HG03432 (cell line): ENCODE measurements around the gene LAMA3.
"Not testable (repeated sequence)": the region's sequence is repeated elsewhere in the genome, so short reads cannot be mapped to it uniquely, and the experiment has no call there.

Source experiments
- ATAC-seq: cut with Tn5 transposase; IDR thresholded peaks from one replicate; pipeline ENCODE4 v1.9.1; 2021; ENCODE audit warnings: mild to moderate bottlenecking, moderate library complexity; ENCODE audit not compliant: unreplicated experiment

Gene LAMA3

GRCh38 chr18:23727707-23728493 is 38.6 kb downstream of the LAMA3 start:
- ATAC-seq: no peak

DNA sequence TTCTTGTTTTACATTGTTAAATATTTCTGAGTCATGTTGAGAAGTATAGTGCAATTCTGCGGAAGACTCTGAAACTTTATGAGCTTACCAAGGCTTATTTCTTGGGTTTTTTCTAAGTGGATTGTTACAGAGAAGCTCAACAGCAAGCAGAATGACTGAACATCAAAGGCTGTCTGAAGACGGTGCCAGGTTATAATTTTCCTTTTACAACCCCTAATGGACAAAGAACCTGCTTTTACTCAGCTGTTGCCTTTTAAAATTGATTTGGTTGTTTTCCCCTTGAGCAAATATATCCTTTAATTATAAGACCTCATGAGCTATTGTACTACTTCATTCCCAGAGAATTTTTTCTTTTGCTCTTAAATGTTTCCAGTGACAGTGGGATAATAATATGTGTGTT is 41.6 kb downstream of the LAMA3 start:
- ATAC-seq: no peak

GRCh38 chr18:23731861-23732260 is 42.6 kb downstream of the LAMA3 start:
- ATAC-seq: no peak

DNA sequence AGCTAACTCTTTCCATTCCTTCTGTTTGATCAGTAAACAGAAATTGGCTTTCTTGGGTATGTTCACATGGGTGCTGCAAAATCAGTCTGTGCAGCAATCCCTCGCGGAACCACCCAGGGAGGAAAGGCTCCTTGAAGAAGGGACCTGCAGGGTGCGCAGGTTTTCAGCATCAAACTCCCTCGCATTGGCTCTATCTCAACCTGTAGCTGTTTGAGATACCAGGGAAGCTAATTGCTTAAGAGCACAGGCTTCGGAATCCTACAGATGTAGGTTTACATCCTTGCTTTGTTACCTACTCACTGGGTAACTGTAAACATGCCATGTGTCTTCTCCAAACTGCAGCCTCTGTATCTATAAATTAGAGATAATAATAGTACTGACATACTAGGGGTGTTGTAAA is 43.2 kb downstream of the LAMA3 start:
- no peak for ATAC-seq

GRCh38 chr18:23733265-23733664 is 44.0 kb downstream of the LAMA3 start:
- not testable (repeated sequence) for ATAC-seq

DNA sequence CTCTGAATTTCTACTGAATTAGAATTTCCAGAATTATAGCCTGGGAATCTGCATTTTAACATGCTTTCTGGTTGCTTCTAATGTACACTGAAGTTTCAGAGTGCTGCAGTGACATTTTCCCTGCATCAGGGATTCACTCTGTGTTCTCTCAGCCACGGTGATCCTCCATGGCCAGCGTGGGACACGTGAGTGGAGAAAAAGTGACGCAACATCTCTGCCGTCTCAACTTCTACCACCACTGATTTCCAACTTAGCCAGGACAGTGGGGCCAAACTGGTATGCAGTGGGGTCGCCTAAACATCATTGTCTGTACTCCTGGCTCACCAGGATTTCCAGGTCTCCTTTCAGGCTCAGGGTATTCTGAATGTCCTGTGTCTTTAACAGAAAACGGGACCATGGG is 44.6 kb downstream of the LAMA3 start:
- no peak for ATAC-seq

DNA sequence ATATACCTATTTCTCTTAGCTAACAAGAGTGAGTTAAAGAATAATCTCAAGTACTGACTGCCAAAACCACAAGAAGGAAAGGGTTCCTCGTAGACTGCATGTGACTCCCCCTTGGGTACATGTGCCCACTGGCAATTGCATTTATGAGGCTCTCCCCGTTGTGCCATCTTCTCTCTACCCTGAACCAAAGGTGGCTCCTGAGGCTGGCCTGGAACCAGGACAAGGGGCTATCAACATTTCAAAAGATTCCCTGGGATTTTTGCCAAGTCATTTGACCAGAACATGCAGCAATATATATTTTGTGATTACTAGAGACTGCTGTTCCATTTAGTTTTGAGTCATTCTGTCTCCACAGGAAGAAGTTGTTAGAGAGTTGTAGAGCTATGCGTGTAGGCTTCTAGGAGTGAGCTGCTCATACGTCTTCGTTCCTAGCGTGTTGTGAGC is 45.8 kb downstream of the LAMA3 start:
- peak; percentile 71 for ATAC-seq

GRCh38 chr18:23737578-23737977 is 48.3 kb downstream of the LAMA3 start:
- no peak for ATAC-seq

DNA sequence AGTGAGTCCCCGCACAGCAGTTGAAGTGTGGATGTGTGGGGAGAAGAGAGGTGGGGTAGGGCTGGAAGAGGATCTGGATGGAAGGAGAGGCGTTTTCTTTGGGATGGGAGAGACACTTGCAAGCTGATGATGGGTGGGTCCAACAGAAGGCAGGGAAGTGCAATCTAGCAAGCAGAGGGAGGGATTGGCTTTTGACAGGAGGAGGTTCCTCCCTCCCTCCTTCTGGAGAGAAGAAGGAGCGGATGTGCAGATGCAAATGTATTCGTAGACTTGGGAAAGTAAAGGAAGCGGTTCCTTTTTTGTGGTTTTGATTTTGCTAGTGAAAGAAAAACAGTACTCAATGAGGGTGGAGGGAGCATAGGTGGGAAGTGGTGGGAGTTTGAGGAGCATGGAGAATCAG is 48.9 kb downstream of the LAMA3 start:
- ATAC-seq: no peak

DNA sequence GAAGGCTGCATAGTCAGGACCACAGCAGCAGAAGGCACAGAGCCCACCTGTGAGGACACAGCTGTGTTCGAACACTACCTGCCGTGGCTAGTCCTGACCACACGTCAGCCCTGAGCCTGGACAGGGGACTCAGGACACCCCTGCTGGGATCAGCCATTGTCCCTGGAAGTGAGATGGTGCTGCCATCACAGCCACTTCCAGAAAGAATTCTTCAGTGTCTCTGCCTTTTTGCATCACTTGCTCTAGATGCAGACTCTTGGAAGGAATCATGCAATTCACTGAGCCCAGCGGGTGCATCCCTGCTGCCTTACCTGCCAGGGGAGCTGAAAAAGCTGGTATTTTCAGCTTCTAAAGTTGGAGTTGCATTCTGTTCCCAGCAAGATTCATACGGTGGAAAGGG is 49.3 kb downstream of the LAMA3 start:
- ATAC-seq: no peak

DNA sequence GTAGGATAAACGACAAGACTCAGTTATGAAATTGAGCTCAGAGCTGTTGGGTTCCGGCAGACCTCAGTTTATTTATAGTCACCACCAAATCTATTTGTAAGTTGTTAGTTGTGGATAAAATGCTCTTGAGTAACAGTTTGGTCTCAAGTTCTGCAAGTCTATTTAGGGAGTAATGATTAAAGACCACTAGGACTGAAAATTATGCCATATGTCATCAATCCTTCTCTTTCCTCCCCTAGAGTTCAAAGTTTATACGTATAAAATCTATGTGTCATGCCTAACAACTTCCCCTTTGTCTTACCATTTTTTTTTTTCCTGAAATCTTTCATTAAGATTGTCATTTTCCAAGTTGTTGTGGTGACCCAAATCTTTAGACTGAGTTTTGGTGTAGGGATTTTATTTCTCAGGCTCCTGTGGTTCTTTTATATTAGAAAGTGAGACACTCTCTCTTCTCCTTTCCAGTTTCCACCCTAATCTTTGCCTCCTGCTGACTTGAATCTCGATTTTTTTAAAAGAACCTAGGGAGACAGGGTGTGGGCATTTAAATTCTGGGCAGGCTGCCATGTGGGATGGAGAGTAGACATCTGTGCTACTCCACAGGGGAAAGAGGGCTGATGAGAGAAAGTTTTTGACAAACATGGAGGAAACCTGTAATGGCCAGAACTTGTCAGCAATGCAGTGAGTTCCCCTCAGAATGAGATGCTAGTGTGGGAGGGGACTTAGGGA is 51.0 kb downstream of the LAMA3 start:
- ATAC-seq: no peak

- ATAC-seq: not testable (repeated sequence)
Observed at GRCh38 chr18:23741967-23742366, 52.7 kb downstream of the LAMA3 start.

DNA sequence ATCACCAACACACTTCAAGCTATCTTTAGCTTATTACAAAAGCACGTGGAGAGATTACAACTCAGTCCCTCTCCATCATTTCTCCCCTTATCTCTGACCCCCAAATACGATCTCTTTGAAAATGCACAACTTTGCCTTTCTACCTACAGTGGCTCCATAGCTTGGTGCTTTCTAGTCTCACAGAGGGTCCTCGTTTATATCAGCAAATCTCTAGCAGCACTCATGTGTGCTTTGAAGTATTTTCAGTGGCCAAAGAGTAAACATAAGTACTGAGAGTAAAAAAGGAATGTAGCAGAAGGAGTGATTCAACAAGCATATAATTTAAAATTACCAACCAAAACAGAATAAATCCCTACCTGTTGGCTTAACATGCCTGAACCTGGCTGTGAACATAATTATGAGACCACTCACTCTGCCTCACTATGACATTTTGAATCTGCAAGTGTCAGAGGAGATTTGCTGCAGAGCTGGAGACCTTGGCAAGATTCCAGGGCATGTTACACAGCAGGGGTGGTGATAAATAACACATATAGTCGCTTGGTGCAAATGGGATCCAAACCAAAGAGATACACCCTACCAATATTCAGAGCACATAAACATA is 54.6 kb downstream of the LAMA3 start:
- ATAC-seq: no peak

DNA sequence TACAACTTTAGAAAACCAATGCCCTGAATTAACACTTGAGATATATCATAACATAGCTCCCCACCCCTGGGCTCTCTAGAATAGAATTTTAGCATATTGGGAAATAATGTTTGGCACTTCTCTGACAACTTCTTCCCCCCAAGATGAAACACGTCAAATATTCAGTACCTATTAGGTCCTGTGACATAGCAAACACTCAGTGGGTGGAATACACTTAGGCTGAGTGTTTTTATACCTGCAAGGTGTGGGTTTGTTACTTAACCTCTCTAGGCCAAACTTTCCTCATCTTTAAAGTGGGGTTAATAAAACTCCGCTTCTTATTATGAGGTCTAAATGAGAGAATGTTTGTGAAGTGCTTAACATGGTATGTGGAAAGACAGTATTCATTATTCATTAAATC is 56.1 kb downstream of the LAMA3 start:
- ATAC-seq: no peak

GRCh38 chr18:23746851-23747250 is 57.6 kb downstream of the LAMA3 start:
- ATAC-seq: no peak

DNA sequence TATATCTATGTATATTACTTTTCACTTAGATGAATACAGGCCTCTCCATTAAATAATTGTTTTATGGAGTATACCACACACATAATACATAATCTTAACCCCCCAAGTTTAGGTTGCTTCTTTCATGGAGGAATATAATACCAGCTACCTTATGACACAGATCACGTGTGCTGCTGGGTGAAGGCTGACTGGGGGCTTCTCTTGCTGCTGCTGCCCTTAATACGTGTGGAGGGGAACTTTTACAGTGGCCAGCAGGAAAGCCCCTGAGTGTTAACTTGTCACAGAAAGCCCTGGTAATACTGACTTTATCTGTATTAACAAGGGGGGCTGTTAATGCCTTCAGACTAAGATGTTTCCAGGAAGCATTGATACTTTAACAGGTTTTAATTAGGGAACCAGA is 63.1 kb downstream of the LAMA3 start:
- ATAC-seq: no peak

DNA sequence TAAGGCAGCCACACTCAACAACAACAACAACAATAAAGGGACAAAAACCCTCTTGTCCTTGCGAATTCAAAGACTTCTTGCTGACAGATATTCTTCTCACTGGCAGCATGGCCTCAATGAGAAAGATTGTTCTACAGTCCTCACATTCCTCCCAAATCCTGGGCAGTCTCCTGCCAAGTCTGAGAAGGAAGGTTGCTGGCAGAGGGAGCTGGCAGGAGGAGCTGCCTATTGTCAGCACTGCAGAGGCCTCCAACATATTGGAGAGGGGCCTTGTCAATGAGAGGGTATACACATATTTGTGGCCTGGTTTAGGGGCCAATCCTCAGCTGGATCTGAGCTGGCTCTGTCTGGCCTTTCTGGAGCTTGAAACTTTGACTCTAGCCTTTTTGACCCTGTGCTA is 63.5 kb downstream of the LAMA3 start:
- ATAC-seq: no peak

DNA sequence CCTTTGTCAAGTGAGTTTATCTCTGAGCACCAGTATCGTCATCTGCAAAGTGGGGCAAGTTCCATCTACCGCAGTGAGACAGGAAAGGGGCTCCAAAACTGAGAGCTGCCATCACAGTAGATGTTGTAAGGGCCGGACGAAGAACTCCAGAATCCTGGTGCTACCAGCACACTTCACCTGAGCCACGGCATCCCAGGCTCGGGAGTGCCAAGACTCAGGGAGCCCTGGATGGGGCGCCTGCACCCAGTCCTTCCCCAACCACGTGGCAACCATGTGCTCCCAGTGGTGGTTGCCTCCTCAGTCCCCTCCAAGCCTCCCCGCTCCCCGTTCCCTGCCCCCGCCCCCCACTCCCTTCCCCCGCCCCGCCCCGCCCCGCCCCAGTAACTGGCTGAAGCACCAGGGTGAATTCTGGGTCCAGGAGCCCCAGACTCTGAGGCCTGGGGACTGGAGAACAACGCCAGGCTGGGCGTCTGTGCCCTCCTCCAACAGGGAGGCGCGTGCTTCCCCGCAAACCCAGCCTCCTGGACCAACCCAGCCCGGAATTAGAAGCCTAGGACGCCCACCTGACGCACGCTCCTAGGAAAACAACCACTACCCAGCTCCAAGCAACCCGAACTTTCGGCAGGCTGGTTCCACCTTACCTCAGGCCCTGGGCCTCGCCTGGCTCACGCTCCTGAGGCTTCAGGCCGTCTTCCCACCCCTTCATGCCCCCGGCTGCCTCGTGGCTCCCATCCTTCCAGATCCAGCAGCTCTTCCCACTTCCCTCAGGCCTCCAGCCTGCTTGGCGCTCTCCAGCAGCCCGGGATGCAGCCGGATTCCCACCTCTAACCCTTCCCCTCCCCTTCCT is 67.6 kb downstream of the LAMA3 start:
- ATAC-seq: no peak

GRCh38 chr18:23757437-23757733 is 68.1 kb downstream of the LAMA3 start:
- no peak for ATAC-seq

DNA sequence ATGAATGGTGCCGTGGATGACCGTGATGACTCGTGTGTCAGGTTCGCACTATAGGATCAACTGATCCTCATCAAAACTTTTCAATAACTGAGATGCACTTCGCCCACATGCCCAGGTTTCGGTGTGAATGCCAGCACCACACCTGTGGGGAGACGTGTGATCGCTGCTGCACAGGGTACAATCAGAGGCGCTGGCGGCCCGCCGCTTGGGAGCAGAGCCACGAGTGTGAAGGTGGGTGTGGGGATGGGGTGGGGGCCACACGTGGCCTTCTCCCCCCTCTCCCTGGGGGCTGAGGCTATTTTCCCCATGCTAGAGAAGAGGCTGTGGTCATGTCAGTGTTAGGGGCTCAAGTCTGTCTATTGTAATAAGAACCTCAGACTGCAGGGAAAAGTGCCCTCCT is 69.0 kb downstream of the LAMA3 start:
- ATAC-seq: no peak

- no peak for ATAC-seq
Observed at GRCh38 chr18:23761941-23762340, 72.7 kb downstream of the LAMA3 start.
